Measurements from ENCODE around the gene BLOC1S5.

GRCh38 chr6:8026800-8027199 is 37.4 kb downstream of the BLOC1S5 start:
- TF ChIP-seq EZH2phosphoT487 (IDR thresholded peaks at IDR 0.05; ENCODE audit: borderline replicate concordance, low read length) (no peak), CTCF (conservative IDR thresholded peaks at IDR 0.05; ENCODE audit: low read depth, low read length) (no peak), EZH2 (IDR thresholded peaks at IDR 0.05; ENCODE audit: low read length, unreplicated experiment) (no peak)
